Type B pancreatic cell (in vitro differentiated cells): ENCODE data around the gene FASTK. TPM values are rescaled to one million over a fixed set of nuclear protein-coding genes. Genes with fewer than 3 reads are reported as not detected.

Experiments used
- DNase-seq: peaks from one replicate; pipeline ENCODE4 v3.0.0; 2021; ENCODE audit warnings: mixed read lengths; ENCODE audit not compliant: unreplicated experiment; ENCODE audit errors: extremely low spot score
- H3K27ac Mint-ChIP-seq: 2 replicates; pipeline ENCODE4 v1.8.0; 2021; ENCODE audit warnings: mild to moderate bottlenecking, mixed read lengths
- H3K27me3 Mint-ChIP-seq: 2 replicates; pipeline ENCODE4 v1.8.0; 2021; ENCODE audit warnings: mixed read lengths
- H3K36me3 Mint-ChIP-seq: 2 replicates; pipeline ENCODE4 v1.8.0; 2021; ENCODE audit warnings: mixed read lengths
- H3K4me1 Mint-ChIP-seq: one replicate; pipeline ENCODE4 v1.8.0; 2021; ENCODE audit warnings: mixed read lengths; ENCODE audit not compliant: unreplicated experiment
- H3K4me3 Mint-ChIP-seq: 2 replicates; pipeline ENCODE4 v1.8.0; 2021; ENCODE audit warnings: mild to moderate bottlenecking, mixed read lengths
- H3K9me3 Mint-ChIP-seq: 2 replicates; pipeline ENCODE4 v1.8.0; 2021; ENCODE audit warnings: mixed read lengths
- total RNA-seq: library from RNA; stranded (reverse); gene quantifications from 2 replicates; pipeline ENCODE4 v1.2.1, GENCODE V29; 2021; ENCODE audit warnings: low replicate concordance
- TF ChIP-seq, protein P1 (sequence below): fragments of 200-600 bp; sonication (generic); conservative IDR thresholded peaks from 2 replicates; pipeline ENCODE4 v1.5.0; 2021; ENCODE audit warnings: antibody characterized with exemption, mild to moderate bottlenecking

FASTK gene
- total RNA-seq, 1 donor from 2014 or later, result 100 TPM

DNA sequence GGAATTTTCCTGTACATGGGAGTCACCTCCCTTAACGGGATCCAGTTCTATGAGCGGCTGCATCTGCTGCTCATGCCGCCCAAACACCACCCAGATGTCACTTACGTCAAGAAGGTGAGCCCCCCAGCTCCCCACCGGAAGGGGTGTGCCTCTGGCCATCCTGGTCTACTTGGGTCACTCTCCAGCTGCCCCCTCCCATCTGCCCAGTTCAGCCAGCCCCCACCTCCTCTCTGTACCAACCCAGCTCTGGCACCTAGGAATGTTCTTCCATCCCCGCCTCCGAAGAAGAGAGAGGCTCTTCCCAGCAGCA is 5.0 kb downstream of the FASTK start:
- peaks cover 15% of the 10 kb centered on the region for H3K4me1 Mint-ChIP-seq
- DNase-seq, result no peak
- no peak overlapping the region for H3K27ac Mint-ChIP-seq
- TF ChIP-seq, protein P1, sequence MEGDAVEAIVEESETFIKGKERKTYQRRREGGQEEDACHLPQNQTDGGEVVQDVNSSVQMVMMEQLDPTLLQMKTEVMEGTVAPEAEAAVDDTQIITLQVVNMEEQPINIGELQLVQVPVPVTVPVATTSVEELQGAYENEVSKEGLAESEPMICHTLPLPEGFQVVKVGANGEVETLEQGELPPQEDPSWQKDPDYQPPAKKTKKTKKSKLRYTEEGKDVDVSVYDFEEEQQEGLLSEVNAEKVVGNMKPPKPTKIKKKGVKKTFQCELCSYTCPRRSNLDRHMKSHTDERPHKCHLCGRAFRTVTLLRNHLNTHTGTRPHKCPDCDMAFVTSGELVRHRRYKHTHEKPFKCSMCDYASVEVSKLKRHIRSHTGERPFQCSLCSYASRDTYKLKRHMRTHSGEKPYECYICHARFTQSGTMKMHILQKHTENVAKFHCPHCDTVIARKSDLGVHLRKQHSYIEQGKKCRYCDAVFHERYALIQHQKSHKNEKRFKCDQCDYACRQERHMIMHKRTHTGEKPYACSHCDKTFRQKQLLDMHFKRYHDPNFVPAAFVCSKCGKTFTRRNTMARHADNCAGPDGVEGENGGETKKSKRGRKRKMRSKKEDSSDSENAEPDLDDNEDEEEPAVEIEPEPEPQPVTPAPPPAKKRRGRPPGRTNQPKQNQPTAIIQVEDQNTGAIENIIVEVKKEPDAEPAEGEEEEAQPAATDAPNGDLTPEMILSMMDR, result no peak
- no peak overlapping the region for H3K4me3 Mint-ChIP-seq
- no peaks in the 10 kb centered on the region for H3K36me3 Mint-ChIP-seq
- H3K9me3 Mint-ChIP-seq, result no peaks in the 10 kb centered on the region
- no peaks in the 10 kb centered on the region for H3K27me3 Mint-ChIP-seq

GRCh38 chr7:151074817-151075661 is 5.6 kb downstream of the FASTK start:
- TF ChIP-seq, protein P1, result no peak
- Mint-ChIP-seq H3K4me1 (peaks cover 14% of the 10 kb centered on the region), H3K9me3 (no peaks in the 10 kb centered on the region), H3K36me3 (no peaks in the 10 kb centered on the region), H3K27me3 (no peaks in the 10 kb centered on the region), H3K27ac (no peak overlapping the region), H3K4me3 (no peak overlapping the region)
- DNase-seq, result no peak

DNA sequence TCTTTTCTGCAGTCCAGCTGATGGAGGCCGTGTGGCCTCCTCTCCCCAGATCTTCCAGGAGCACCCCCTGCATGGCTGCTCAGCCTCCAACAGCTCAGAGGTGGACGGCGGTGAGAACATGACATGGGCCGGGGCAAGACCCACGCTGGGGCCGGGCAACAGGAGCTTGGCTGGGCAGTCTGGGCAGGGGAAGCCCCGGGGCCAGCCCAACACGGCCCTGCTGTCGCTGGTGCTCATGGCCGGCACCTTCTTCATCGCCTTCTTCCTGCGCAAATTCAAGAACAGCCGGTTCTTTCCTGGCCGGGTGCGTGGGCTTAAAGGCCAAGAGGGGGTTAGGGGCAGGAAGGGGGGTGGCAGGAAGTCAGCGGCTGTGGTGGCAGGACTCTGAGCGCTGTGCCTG is 6.6 kb downstream of the FASTK start:
- peaks cover 8% of the 10 kb centered on the region for H3K4me1 Mint-ChIP-seq
- no peaks in the 10 kb centered on the region for H3K9me3 Mint-ChIP-seq
- TF ChIP-seq, protein P1, result no peak
- H3K27me3 Mint-ChIP-seq, result no peaks in the 10 kb centered on the region
- no peak for DNase-seq
- H3K36me3 Mint-ChIP-seq, result peaks cover 3% of the 10 kb centered on the region
- H3K27ac Mint-ChIP-seq, result no peak overlapping the region
- H3K4me3 Mint-ChIP-seq, result no peak overlapping the region

- Mint-ChIP-seq H3K9me3 (no peaks in the 10 kb centered on the region), H3K4me3 (no peak overlapping the region), H3K27ac (no peak overlapping the region), H3K36me3 (peaks cover 3% of the 10 kb centered on the region), H3K4me1 (no peaks in the 10 kb centered on the region), H3K27me3 (no peaks in the 10 kb centered on the region)
- DNase-seq, result no peak
- TF ChIP-seq, protein P1, result no peak
Observed at GRCh38 chr7:151071032-151071866, 9.4 kb downstream of the FASTK start.

GRCh38 chr7:151070574-151070960 is 10.0 kb downstream of the FASTK start:
- H3K27me3 Mint-ChIP-seq, result no peaks in the 10 kb centered on the region
- H3K4me1 Mint-ChIP-seq, result no peaks in the 10 kb centered on the region
- H3K4me3 Mint-ChIP-seq, result no peak overlapping the region
- no peak for DNase-seq
- peaks cover 3% of the 10 kb centered on the region for H3K36me3 Mint-ChIP-seq
- no peak overlapping the region for H3K27ac Mint-ChIP-seq
- TF ChIP-seq, protein P1, result no peak
- H3K9me3 Mint-ChIP-seq, result no peaks in the 10 kb centered on the region
